ENCODE data around the gene KRT9. TPM values are rescaled to one million over a fixed set of nuclear protein-coding genes. Genes with fewer than 3 reads are reported as not detected.

KRT9 gene
- total and polyA plus RNA-seq, 9 of the 15 experiments (the other 6 are each of a cell fraction or from before 2014, with no cell fraction given) = 0.03 TPM; not detected in 8

DNA sequence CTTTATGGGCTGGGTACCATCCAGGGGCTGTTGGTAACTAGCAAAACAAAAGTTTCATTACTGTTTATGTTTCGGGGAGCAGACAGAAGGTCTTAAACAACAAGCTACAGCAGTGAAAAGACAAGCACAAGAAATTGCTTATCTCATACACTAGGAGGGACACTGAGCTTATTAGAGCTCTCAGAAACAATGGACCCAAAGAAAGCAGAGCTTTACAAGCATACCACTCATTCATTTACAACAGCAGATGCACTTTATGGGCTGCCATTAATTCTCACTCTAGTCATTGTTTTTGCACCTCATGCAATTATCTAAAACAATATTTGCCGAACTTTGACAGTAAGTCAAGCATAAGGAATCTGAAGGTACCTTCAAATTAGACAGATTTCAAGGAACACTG lies 30.7 kb upstream of the KRT9 start:
- POLR2A ChIA-PET = interaction anchor here (0.7 kb wide), 1 partner anchor 138 kb away, joined by 3 read pairs; no protein-coding TSS in a partner anchor
- BruUV-seq (replicated peaks) = no TSS peak
- FAIRE-seq = no peak

More for the DNA sequence above, 30.7 kb upstream of the KRT9 start:
- CTCF ChIA-PET (ENCODE audit: low intra/inter-chr PET ratio) = no interaction called here
- Histone ChIP-seq H3K4me3 (no peak overlapping the region), H3K27ac (ENCODE audit: extremely low read depth, low read depth, low read length) (no peak overlapping the region), H3K9ac (ENCODE audit: insufficient read depth in 1 of 2, low read depth in 2 of 2, low read length in 2 of 2) (no peak overlapping the region), H4K20me1 (replicated peaks; ENCODE audit: control insufficient read depth, insufficient read depth, low read length) (no peaks in the 10 kb centered on the region; the same call in 1 of the 2 replicates), H3K4me2 (ENCODE audit: insufficient read depth, low read length) (no peak overlapping the region), H2AFZ (ENCODE audit: low read depth, low read length) (no peak overlapping the region), H3K79me2 (ENCODE audit: control insufficient read depth, insufficient read depth, low read length) (no peaks in the 10 kb centered on the region), H3K36me3 (ENCODE audit: control insufficient read depth, insufficient read depth, low read length) (no peaks in the 10 kb centered on the region), H3K4me1 (replicated peaks in 1 of 2; ENCODE audit: control insufficient read depth in 2 of 2, insufficient read depth in 2 of 2, low read length in 2 of 2) (no peaks in the 10 kb centered on the region), H3K27me3 (ENCODE audit: control insufficient read depth in 2 of 2, insufficient read depth in 2 of 2, low read length in 2 of 2) (peaks cover 5 to 13% of the 10 kb centered on the region in 2 experiments; a peak in 4 of 5 replicates), H3K9me3 (replicated peaks; ENCODE audit: control insufficient read depth, insufficient read depth, low read depth, low read length) (peaks cover 3% of the 10 kb centered on the region), H3K9me1 (ENCODE audit: control insufficient read depth, insufficient read depth, low read length) (no peaks in the 10 kb centered on the region)
- in situ Hi-C loops (cut with MboI) (no loop called here), intact Hi-C loops (cut with micrococcal nuclease) (no loop called here)
- WGBS (ENCODE audit: insufficient coverage, low coverage, missing lambda C conversion rate) = 3% methylated on average over 2 of the region's 2 CpGs
- no peak for DNase-seq (ENCODE audit: extremely low read depth in 1 of 4, low spot score in 3 of 4)
- TF ChIP-seq ZNF551 (CRISPR knock-in tag; IDR thresholded peaks at IDR 0.05) (no peak), ZNF316 (IDR thresholded peaks at IDR 0.05) (no peak), NR3C1 (CRISPR knock-in tag; IDR thresholded peaks at IDR 0.05) (no peak), FOXJ3 (CRISPR knock-in tag; IDR thresholded peaks at IDR 0.05) (no peak), KHSRP (IDR thresholded peaks at IDR 0.05) (no peak), KDM5B (IDR thresholded peaks at IDR 0.05; ENCODE audit: insufficient replicate concordance, low read depth, low read length) (no peak), YBX1 (IDR thresholded peaks at IDR 0.05) (no peak), NRF1 (conservative IDR thresholded peaks at IDR 0.05 in 1 of 2, IDR thresholded peaks at IDR 0.05 in 1 of 2) (no peak), MTA1 (IDR thresholded peaks at IDR 0.05; ENCODE audit: borderline replicate concordance) (no peak), MLLT1 (IDR thresholded peaks at IDR 0.05) (no peak), MEIS2 (IDR thresholded peaks at IDR 0.05; ENCODE audit: partially characterized antibody) (no peak), PRPF4 (IDR thresholded peaks at IDR 0.05; ENCODE audit: insufficient read depth, low read depth, low read length, poor library complexity, severe bottlenecking) (no peak), ZNF639 (CRISPR knock-in tag; conservative IDR thresholded peaks at IDR 0.05 in 1 of 2, IDR thresholded peaks at IDR 0.05 in 1 of 2) (no peak)
- ATAC-seq = no peak
